Measurements from ENCODE around the gene FILIP1.
A peak's percentile ranks its signal among the peaks of the same experiment; 100 is the strongest.

FILIP1 gene

DNA sequence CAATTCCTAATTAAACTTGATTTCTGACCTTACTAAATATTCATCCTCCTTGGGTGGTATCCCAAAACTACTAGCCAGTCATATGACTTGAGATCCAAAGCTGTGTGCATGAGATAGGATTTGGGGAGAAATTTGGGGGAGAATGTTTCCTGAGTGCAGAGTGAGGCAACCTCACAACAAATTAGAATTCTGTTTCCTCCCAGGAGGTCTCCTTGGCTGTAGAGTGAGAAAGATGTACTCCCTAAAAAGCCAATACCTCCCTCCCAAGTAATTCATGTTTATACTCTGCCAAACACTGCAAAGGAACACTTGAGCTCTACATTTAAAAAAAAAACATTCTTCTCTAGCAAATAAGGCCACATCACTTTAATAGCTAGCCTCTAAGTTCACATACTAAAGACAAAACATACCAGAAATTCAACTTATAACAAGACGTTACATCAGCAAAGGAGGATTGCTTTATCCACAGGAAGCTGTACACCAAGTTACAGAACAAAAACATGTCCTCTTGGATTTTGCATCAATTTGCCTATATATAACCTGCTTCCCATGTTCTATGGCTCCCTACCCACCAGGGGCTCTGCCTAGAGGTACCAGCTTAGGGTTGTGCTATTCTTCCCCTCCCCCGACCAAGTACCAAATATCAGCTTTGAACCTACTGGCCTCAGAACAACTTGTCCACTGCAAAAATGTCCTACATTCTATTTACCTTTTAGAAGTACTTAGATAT is 193.6 kb downstream of the FILIP1 start:
- DNase-seq (ENCODE audit: low read depth): no peak
- H3K4me3 ChIP-seq (ENCODE audit: low read depth, low read length): no peak overlapping the region
- TF ChIP-seq MAX (IDR thresholded peaks at IDR 0.05; ENCODE audit: low read depth, low read length): no peak
- TF ChIP-seq, protein P1, sequence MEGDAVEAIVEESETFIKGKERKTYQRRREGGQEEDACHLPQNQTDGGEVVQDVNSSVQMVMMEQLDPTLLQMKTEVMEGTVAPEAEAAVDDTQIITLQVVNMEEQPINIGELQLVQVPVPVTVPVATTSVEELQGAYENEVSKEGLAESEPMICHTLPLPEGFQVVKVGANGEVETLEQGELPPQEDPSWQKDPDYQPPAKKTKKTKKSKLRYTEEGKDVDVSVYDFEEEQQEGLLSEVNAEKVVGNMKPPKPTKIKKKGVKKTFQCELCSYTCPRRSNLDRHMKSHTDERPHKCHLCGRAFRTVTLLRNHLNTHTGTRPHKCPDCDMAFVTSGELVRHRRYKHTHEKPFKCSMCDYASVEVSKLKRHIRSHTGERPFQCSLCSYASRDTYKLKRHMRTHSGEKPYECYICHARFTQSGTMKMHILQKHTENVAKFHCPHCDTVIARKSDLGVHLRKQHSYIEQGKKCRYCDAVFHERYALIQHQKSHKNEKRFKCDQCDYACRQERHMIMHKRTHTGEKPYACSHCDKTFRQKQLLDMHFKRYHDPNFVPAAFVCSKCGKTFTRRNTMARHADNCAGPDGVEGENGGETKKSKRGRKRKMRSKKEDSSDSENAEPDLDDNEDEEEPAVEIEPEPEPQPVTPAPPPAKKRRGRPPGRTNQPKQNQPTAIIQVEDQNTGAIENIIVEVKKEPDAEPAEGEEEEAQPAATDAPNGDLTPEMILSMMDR (IDR thresholded peaks at IDR 0.05; ENCODE audit: low read depth, low read length): no peak
- no peak for TF ChIP-seq MYC (IDR thresholded peaks at IDR 0.05; ENCODE audit: low read depth, low read length)
- no peak for TF ChIP-seq POLR2A (IDR thresholded peaks at IDR 0.05; ENCODE audit: extremely low read depth, insufficient read length)

GRCh38 chr6:75296811-75297779 is 196.5 kb downstream of the FILIP1 start:
- no peak overlapping the region for H3K4me3 ChIP-seq (ENCODE audit: low read depth, low read length)
- TF ChIP-seq, protein P1 (IDR thresholded peaks at IDR 0.05; ENCODE audit: low read depth, low read length): peak; percentile 52
- TF ChIP-seq MYC (IDR thresholded peaks at IDR 0.05; ENCODE audit: low read depth, low read length) (no peak), MAX (IDR thresholded peaks at IDR 0.05; ENCODE audit: low read depth, low read length) (no peak), POLR2A (IDR thresholded peaks at IDR 0.05; ENCODE audit: extremely low read depth, insufficient read length) (no peak)
- peak; percentile 74 for DNase-seq (ENCODE audit: low read depth)

DNA sequence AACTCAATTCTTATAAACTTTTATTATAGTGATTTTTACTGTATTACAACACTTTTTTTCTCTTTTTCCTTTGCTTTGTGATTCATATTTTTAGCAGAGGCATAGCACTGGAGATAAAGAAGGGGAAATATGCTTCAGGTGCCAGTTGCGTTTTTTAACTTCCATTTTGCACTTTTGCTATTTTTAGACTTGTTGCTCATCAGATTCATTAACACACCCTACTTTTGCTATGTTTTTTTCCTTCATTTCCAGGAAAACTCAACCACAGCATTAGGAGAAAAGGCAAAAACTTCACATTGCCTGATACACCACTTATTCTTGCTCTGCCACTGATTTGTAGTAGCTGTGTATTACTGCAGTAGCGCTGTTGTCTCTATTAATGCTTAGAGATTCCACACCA is 201.0 kb downstream of the FILIP1 start:
- DNase-seq (ENCODE audit: low read depth): no peak
- TF ChIP-seq MYC (IDR thresholded peaks at IDR 0.05; ENCODE audit: low read depth, low read length): no peak
- no peak for TF ChIP-seq MAX (IDR thresholded peaks at IDR 0.05; ENCODE audit: low read depth, low read length)
- no peak for TF ChIP-seq POLR2A (IDR thresholded peaks at IDR 0.05; ENCODE audit: extremely low read depth, insufficient read length)
- TF ChIP-seq, protein P1 (IDR thresholded peaks at IDR 0.05; ENCODE audit: low read depth, low read length): no peak
- no peak overlapping the region for H3K4me3 ChIP-seq (ENCODE audit: low read depth, low read length)

DNA sequence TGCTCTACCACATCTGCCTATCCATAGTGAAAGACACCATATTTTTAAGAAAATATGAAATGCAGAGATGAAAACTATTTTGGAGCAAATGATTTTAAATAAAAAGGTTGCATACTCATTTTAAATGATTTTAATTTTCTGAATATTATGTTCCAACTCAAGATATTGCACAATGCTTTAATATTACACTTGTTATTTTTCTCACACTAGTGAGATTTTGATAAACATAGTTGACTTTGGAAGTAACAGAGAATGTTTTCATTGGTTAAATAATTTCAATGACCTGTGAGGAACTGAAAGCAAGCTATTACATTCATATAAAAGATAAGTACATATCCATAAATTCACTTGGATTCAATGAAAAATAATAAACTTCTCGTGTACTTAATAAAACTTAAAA is 201.9 kb downstream of the FILIP1 start:
- no peak overlapping the region for H3K4me3 ChIP-seq (ENCODE audit: low read depth, low read length)
- TF ChIP-seq POLR2A (IDR thresholded peaks at IDR 0.05; ENCODE audit: extremely low read depth, insufficient read length): no peak
- no peak for TF ChIP-seq MYC (IDR thresholded peaks at IDR 0.05; ENCODE audit: low read depth, low read length)
- TF ChIP-seq, protein P1 (IDR thresholded peaks at IDR 0.05; ENCODE audit: low read depth, low read length): no peak
- no peak for TF ChIP-seq MAX (IDR thresholded peaks at IDR 0.05; ENCODE audit: low read depth, low read length)
- no peak for DNase-seq (ENCODE audit: low read depth)

GRCh38 chr6:75291331-75291730 is 202.3 kb downstream of the FILIP1 start:
- no peak for TF ChIP-seq POLR2A (IDR thresholded peaks at IDR 0.05; ENCODE audit: extremely low read depth, insufficient read length)
- no peak for TF ChIP-seq MYC (IDR thresholded peaks at IDR 0.05; ENCODE audit: low read depth, low read length)
- no peak for TF ChIP-seq MAX (IDR thresholded peaks at IDR 0.05; ENCODE audit: low read depth, low read length)
- TF ChIP-seq, protein P1 (IDR thresholded peaks at IDR 0.05; ENCODE audit: low read depth, low read length): no peak

More at GRCh38 chr6:75291331-75291730, 202.3 kb downstream of the FILIP1 start:
- no peak for DNase-seq (ENCODE audit: low read depth)
- no peak overlapping the region for H3K4me3 ChIP-seq (ENCODE audit: low read depth, low read length)
